Stomach (tissue), 4 donors: ENCODE data around the gene TRIM5.

ENCODE experiments used
- CTCF ChIP-seq, 7 experiments: fragments of 450-650 bp in 4 of 7; fragments of 200-600 bp in 3 of 7; sonication (generic) in 3 of 7; IDR thresholded peaks; one replicate each; pipeline ENCODE4 v1.5.1; 2016 to 2019; ENCODE audit warnings: antibody characterized with exemption in 7 of 7, control low read depth in 2 of 7, mild to moderate bottlenecking in 1 of 7
- POLR2A ChIP-seq, 4 donors: fragments of 450-650 bp; IDR thresholded peaks; one replicate each; pipeline ENCODE4 v1.6.1; 2016; ENCODE audit warnings: antibody characterized with exemption in 4 of 4, control low read depth in 2 of 4, mild to moderate bottlenecking in 1 of 4, moderate library complexity in 1 of 4
- POLR2AphosphoS5 ChIP-seq, 3 donors: sonication (generic); formaldehyde crosslinking; IDR thresholded peaks; one replicate each; pipeline ENCODE4 v1.6.1; 2016; ENCODE audit warnings: antibody characterized with exemption in 3 of 3

DNA sequence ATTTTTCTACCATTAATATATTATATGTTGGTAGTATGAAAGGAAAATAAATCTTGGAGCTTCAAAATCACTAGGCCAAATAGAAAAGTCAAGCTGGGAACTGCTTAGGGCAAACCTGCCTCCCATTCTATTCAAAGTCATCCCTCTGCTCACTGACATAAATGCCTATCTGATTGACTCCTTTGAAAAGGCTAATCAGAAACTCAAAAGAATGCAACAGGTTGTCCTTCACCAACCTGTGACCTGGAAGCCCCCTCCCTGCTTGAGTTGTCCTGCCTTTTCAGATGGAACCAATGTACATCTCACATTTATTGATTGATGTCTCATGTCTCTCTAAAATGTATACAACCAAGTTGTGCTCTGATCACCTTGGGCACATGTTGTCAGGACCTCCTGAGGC lies 63.3 kb downstream of the TRIM5 start:
- no peak for TF ChIP-seq POLR2A (IDR thresholded peaks at IDR 0.05)
- no peak for TF ChIP-seq POLR2AphosphoS5 (IDR thresholded peaks at IDR 0.05)
- TF ChIP-seq CTCF (IDR thresholded peaks at IDR 0.05): no peak
